Uterus (tissue), 2 donors: Measurements from ENCODE around the gene WDR75.

Source experiments
- POLR2A ChIP-seq, 2 donors: fragments of 450-650 bp; IDR thresholded peaks; one replicate each; pipeline ENCODE4 v1.6.1; 2016; ENCODE audit warnings: antibody characterized with exemption in 2 of 2, mild to moderate bottlenecking in 1 of 2, moderate library complexity in 1 of 2
- TF ChIP-seq, protein P1 (sequence below), 4 experiments: fragments of 200-600 bp in 2 of 4; fragments of 450-650 bp in 2 of 4; sonication (generic) in 2 of 4; IDR thresholded peaks; one replicate each; pipeline ENCODE4 v1.5.1; 2016 to 2019; ENCODE audit warnings: antibody characterized with exemption in 4 of 4, mild to moderate bottlenecking in 2 of 4, moderate library complexity in 1 of 4

DNA sequence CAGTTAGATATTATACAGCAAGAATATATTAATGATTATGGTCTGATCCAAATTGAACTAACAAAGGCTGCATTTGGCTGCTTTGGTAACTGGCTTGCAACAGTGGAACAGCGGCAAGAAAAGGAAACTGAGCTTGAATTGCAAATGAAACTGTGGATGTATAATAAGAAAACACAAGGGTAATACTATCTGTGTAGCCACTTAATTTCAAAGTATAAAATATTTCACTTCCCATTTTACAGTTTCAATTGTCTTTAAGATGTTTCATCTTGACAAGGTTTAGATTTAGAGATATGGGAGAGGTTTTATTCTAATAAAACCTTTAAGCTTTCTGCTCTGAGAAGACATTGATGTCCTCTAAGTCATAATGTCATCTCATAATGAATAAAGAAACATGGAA is 23.8 kb downstream of the WDR75 start:
- no peak for TF ChIP-seq POLR2A (IDR thresholded peaks at IDR 0.05)
- TF ChIP-seq, protein P1, sequence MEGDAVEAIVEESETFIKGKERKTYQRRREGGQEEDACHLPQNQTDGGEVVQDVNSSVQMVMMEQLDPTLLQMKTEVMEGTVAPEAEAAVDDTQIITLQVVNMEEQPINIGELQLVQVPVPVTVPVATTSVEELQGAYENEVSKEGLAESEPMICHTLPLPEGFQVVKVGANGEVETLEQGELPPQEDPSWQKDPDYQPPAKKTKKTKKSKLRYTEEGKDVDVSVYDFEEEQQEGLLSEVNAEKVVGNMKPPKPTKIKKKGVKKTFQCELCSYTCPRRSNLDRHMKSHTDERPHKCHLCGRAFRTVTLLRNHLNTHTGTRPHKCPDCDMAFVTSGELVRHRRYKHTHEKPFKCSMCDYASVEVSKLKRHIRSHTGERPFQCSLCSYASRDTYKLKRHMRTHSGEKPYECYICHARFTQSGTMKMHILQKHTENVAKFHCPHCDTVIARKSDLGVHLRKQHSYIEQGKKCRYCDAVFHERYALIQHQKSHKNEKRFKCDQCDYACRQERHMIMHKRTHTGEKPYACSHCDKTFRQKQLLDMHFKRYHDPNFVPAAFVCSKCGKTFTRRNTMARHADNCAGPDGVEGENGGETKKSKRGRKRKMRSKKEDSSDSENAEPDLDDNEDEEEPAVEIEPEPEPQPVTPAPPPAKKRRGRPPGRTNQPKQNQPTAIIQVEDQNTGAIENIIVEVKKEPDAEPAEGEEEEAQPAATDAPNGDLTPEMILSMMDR (IDR thresholded peaks at IDR 0.05), result no peak
